ENCODE measurements around the gene RHCG.

Gene RHCG

DNA sequence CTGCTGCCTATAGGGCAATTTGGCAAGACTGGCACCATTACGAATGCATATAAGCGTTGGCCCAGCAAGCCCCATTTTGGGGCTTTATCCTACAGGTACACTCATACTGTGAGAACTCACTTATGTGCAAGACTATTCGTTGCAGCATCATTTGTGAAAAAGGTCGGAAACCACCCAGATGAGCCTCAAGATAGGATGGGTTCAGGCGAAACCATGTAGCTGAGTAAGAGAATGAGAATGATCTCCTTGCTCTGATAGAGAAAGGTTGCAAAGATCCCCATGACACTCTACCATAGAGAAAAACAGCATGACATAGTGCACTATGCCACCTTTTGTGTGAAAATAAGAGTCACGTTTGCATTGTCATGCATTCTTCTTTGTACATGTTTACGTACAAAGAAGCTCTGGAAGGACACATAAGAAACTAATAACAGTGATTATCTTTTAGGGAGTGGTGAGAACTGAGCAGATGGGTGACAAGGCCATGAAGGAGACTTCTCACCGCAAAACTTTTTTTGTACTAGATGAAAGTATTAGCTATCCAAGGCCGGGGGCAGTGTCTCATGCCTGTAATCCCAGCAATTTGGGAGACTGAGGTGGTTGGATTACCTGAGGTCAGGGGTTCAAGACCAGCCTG, 50.0 kb downstream of the RHCG start:
- in situ Hi-C loops (cut with MboI; ENCODE audit: low sequenced_read_pairs): no loop called here

DNA sequence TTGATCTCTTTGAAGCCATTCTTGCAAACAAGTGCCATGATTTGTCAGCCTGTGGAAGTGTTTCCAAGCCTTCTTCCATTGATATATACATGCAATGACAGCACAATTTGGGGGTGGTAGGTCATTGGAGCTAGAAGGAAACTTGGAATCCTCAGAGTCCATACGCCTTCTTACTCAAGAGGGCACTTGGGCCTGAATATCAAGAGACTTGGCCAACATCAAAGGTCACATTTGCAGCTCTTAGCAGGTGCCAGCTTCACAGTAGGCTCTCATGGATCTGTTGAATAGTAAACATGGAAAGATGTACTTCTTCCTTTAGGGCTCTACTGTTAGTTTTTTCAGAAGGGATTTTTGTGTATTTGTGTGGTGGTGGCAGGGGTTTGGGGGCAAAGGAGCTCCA, 50.9 kb downstream of the RHCG start:
- in situ Hi-C loops (cut with MboI; ENCODE audit: low sequenced_read_pairs): no loop called here

GRCh38 chr15:89444241-89445225, 51.9 kb downstream of the RHCG start:
- in situ Hi-C loops (cut with MboI; ENCODE audit: low sequenced_read_pairs): no loop called here

- in situ Hi-C loops (cut with MboI; ENCODE audit: low sequenced_read_pairs): no loop called here
Measured at GRCh38 chr15:89443581-89443980, 52.8 kb downstream of the RHCG start.

- in situ Hi-C loops (cut with MboI; ENCODE audit: low sequenced_read_pairs): no loop called here
Measured at GRCh38 chr15:89442671-89443307, 53.6 kb downstream of the RHCG start.

- in situ Hi-C loops (cut with MboI; ENCODE audit: low sequenced_read_pairs): no loop called here
Measured at GRCh38 chr15:89442155-89442554, 54.2 kb downstream of the RHCG start.

DNA sequence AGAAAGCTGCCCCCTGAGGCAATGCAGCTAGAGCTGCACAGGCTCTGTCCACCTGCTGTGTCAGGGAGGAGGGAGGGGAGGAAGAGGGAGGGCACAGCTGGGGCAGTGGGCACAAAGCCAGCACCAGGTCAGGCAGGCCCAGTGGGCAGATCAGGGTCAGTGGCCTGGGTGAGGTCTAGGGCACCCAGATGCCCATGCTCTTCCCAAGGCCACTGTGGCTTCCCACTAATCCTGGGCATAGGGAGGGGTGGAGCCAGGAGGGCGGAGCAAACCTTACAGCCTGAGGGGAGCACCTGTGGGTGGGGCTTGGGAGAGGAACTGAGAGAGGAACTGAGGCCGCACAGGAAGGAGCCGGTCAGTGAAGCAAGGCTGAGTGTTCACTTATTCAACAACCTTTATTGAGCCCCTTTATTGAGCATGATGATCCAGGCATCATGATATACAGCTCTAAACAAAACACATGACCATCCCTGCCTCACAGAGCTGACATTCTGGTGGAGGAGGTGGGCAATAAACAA, 55.0 kb downstream of the RHCG start:
- in situ Hi-C loops (cut with MboI; ENCODE audit: low sequenced_read_pairs): no loop called here

DNA sequence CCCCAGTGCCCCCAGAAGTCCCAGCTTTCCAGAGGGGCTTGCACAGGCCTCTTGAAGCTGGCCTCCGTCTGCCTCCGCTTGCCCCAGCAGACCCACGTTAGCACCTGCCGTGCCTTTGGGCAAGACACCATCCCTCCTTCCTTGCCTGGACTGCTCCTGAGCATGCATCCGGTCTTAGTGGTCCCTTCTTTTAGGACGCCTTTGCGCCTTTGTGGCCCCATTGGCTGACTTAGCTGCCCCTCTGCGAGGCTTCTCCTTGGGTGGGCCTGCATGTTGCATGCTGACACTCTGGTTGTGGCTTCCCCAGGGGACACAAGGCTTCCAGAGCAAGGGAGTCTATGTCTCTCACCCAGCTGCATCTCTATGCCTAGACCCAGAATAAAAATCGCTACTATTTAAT, 56.6 kb downstream of the RHCG start:
- in situ Hi-C loops (cut with MboI; ENCODE audit: low sequenced_read_pairs): no loop called here

DNA sequence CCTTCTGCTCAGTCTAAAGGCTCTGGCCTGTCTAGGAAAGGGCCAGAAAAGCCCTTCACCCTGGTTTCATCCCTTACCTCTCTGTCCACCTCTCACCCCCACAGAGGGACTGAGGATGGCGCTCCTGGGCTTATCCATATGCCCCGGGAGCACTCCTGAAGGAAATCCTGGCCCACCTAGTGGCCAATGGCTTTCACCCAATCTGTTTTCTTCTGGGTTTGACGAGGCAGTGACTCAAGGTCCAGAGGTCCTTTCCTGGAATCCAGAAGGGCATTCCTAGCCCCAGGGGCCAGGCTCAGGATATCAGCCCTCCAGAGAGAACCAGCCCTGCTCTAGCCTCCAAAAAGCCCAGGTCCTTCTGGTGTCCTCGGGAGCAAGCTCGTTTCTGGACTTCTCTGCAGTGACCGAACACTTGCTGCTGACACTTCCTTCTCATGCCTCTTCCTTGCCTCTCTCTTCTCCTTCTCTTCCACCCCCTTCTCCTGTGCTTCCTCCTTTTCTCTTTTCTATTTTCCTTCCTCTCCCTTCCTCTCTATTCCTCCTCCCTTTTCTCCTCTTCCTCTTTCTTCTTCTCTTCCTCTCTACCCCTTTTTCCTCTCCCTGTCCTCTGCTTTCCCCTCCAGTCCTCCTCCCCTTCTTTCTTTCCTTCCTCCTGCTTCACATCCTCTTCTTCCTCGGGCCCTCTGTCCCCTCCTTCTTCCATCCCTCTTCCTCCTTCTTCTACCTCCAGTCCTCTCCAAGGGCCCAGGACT, 59.6 kb downstream of the RHCG start:
- in situ Hi-C loops (cut with MboI; ENCODE audit: low sequenced_read_pairs): no loop called here

DNA sequence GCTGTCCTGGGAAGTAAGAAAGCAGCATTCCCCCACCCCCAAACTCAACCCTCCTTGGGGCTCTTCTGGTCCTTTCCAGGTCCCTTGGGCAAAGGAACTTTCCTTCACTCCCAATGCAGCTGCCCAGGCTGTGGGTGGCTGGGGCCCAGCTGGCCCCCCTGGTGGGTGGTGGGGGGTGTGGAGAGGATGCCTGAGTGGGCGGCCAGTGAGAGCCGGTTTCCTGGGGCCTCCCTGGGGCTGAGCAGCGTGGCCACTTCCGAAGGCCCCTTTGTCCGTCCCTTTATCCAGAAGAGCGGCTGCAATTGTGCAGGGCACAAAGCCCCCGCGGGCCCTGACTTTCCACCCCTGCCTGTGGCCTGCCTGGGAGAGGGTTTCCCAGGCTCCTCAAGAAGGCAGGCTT, 61.0 kb downstream of the RHCG start:
- in situ Hi-C loops (cut with MboI; ENCODE audit: low sequenced_read_pairs): no loop called here

GRCh38 chr15:89433686-89434085, 62.7 kb downstream of the RHCG start:
- in situ Hi-C loops (cut with MboI; ENCODE audit: low sequenced_read_pairs): no loop called here

- in situ Hi-C loops (cut with MboI; ENCODE audit: low sequenced_read_pairs): no loop called here
Measured at GRCh38 chr15:89430530-89431341, 65.6 kb downstream of the RHCG start.

- in situ Hi-C loops (cut with MboI; ENCODE audit: low sequenced_read_pairs): no loop called here
Measured at GRCh38 chr15:89429986-89430385, 66.4 kb downstream of the RHCG start.

DNA sequence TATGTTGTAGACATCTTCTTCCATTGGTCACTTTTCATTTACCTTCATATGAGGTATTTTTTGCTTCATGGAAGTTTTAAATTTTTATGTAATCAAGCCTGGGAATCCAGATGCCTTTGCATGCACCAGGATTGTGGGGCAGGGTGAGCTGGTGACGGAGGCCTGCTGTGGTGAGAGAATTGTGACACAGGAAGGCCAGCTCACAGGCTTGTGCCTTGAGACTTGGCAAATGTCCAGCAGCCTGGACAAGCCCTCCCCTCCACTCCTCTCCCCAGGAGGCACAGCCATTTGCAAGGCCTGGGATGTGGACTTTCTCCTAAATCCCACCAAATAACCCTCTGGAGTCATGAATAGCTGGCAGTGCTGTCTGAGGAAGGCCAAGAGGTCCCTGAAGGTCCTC, 67.4 kb downstream of the RHCG start:
- in situ Hi-C loops (cut with MboI; ENCODE audit: low sequenced_read_pairs): no loop called here

DNA sequence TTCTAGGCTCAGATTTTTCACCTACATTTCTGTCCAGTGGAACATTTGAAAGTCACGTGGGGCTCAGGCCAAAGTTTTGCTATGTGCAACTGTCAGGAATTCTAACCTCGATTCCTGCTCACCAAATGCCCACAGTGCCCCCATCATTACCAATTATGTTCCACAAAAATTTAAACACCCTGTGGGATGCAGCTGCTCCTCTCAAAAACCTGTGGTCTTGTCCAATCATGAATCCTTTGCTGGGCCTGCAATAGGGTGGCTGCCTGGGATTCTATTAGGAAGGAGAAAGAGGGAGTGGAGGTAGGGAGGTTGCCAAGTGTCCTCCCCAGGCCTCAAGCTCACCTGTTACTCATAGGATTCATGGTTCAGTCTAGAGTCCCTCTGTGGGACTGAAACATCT, 68.1 kb downstream of the RHCG start:
- in situ Hi-C loops (cut with MboI; ENCODE audit: low sequenced_read_pairs): no loop called here

- in situ Hi-C loops (cut with MboI; ENCODE audit: low sequenced_read_pairs): no loop called here
Measured at GRCh38 chr15:89426500-89426899, 69.9 kb downstream of the RHCG start.

DNA sequence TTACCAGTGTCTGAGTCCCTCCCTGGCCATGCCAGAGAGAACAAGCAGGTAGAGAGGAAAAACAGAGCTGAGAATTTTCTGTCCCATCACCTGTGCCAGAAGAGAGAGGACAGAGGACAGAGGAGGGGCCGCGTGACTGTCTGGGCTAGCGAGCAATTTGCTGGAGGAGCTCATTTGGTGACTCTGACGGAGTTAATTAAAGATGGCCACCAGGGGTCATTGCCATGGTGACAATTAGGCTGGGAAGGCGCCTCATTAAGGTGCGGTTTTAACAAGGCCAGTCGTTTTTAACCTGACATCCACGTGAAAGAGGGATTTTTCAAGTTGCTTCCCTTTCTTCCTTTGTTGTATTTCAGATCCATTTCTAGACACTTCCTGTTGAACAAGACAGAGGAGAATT, 72.4 kb downstream of the RHCG start:
- in situ Hi-C loops (cut with MboI; ENCODE audit: low sequenced_read_pairs): no loop called here
